GM13976 (cell line): ENCODE data around the gene NUDT12.

ENCODE experiments used
- DNase-seq: peaks from one replicate; pipeline ENCODE4 v3.0.0; 2012; ENCODE audit warnings: low spot score
- CTCF ChIP-seq: IDR thresholded peaks from 2 replicates; pipeline ENCODE4 v1.5.1; 2012; ENCODE audit warnings: borderline replicate concordance, mild to moderate bottlenecking; ENCODE audit not compliant: insufficient read depth; ENCODE audit errors: extremely low read depth, missing control alignments, control extremely low read depth
- in situ Hi-C: fragments of 300-500 bp; cut with MboI; formaldehyde crosslinking; loops from one replicate; pipeline ENCODE4 v1.12.0; 2022; ENCODE audit warnings: low sequenced_read_pairs, mixed read lengths, inconsistent platforms; ENCODE audit not compliant: unreplicated experiment

NUDT12 gene

GRCh38 chr5:103513701-103514100, 48.9 kb downstream of the NUDT12 start:
- DNase-seq = no peak
- TF ChIP-seq CTCF = no peak
- in situ Hi-C loops = no loop called here

- DNase-seq = no peak
- no peak for TF ChIP-seq CTCF
Measured at GRCh38 chr5:103512500-103512899, 50.1 kb downstream of the NUDT12 start.

GRCh38 chr5:103511554-103511885, 51.1 kb downstream of the NUDT12 start:
- TF ChIP-seq CTCF = no peak
- in situ Hi-C loops = no loop called here
- DNase-seq = no peak

More at GRCh38 chr5:103512500-103512899, 50.1 kb downstream of the NUDT12 start:
- in situ Hi-C loops = no loop called here

GRCh38 chr5:103510851-103511553, 51.6 kb downstream of the NUDT12 start:
- no peak for TF ChIP-seq CTCF
- in situ Hi-C loops = no loop called here
- no peak for DNase-seq

GRCh38 chr5:103505581-103506305, 56.8 kb downstream of the NUDT12 start:
- in situ Hi-C loops = no loop called here
- DNase-seq = no peak

GRCh38 chr5:103503066-103503465, 59.5 kb downstream of the NUDT12 start:
- no peak for TF ChIP-seq CTCF
- DNase-seq = no peak
- in situ Hi-C loops = no loop called here

More at GRCh38 chr5:103505581-103506305, 56.8 kb downstream of the NUDT12 start:
- no peak for TF ChIP-seq CTCF

GRCh38 chr5:103502662-103503061, 59.9 kb downstream of the NUDT12 start:
- DNase-seq = no peak
- in situ Hi-C loops = no loop called here
- TF ChIP-seq CTCF = no peak
